Hematopoietic multipotent progenitor cell treated with erythropoietin and hydrocortisone succinate and interleukin-3 and kit ligand, for 4 days (in vitro differentiated cells): ENCODE measurements around the gene LDB3.

ENCODE experiments used
- DNase-seq: peaks from one replicate; pipeline ENCODE4 v3.0.0-alpha.2; 2015

Gene LDB3

DNA sequence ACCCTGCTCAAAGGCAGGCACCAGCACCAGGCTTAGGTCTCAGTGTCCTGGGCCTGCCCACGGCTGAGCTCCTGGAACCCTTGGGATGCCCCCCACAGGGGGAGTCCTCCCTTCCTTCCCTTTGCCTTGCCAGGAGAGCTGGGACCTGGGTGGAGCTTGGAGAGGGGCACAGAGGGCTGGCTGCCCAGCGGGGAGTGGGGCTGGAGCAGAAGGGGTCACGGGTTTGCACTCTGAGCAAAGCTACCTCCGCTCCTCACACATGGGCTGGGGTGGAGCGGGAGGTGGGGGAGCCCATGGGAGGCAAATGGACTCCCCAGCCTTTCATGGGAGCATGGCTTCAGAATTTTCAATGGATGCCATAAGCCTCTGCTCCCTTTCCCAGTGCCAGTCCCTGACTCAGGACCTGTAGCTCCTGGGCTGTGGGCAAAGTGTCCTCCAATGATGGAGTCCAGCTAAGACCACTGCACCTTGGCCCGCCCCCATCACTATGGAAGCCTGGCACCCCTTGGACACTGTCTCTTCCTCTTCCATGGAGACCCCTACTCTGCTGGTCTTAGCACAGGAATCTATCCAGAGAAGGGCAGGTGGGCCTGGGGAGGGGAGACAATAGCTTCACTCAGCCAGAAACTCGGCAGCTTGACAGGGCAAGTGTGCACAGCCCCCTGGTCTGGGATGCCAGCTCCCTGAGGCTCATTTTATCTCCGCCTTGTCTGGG, 39.9 kb downstream of the LDB3 start:
- DNase-seq: no peak

DNA sequence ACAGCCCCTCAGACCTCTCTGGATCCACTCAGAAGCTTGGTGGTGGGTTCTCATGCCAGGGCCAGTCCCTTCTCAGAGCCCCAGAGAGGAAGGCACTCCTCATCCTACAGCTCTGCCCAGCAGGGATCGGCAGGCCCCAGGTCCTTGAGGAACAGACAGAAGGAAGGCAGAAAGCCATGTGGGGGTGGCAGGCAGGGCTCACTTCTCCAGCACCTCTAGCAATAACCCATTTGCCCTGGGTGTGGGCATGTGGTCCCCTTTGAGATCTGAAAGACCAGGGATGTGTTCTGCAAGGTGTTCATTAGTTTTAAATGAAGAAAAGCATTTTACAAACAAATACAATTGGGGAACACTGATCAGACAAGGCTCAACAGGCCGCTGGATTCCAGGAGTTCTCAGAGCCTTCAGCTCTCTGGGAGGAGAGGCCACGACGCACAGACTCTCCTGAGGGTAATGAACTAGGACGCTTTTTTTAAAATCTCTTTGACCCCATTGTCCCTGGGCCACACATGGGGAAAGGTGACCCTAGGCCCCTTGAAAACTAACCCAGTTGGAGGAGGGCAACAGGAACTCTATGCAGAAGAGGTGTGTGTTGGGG, 40.6 kb downstream of the LDB3 start:
- DNase-seq: no peak

DNA sequence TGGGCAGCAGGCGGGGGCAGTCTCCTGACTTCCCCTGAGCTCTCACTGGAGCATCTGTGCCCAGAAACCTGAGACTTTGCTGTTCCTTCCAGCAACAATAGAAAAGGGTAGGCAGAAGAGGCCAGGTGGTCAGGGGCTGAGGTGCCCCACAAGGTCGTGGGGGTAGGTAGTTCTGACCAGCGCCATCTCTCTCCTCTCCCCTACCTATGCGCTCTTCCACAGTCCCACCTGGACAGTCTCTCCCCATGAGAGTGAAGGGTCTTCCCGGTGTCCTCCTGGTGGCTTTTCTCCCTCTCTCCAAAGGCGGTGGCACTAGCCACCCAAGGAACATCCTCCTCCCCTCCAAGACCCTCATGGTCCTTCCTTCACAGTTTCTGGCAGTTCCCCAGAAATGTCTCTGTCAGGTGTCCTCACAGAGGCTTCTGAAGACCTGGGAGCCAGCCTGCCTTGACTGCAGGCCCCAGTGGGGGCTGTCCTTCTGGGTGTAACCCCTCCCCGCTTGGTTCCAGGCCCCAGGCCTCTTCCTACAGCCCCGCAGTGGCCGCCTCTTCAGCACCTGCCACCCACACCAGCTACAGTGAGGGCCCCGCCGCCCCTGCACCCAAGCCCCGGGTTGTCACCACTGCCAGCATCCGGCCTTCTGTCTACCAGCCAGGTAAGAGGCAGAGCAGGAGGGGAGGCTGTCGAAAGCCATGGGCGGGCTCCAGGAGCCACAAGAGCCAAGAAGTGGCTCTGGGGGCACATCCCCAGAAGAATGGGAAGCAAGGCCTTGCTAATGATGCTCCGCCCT, 41.3 kb downstream of the LDB3 start:
- DNase-seq: no peak

GRCh38 chr10:86710987-86711512, 42.7 kb downstream of the LDB3 start:
- DNase-seq: peak; percentile 93

GRCh38 chr10:86711513-86712316, 43.4 kb downstream of the LDB3 start:
- peak; percentile 60 for DNase-seq

GRCh38 chr10:86712317-86712707, 44.0 kb downstream of the LDB3 start:
- peak; percentile 15 for DNase-seq

- DNase-seq: peak; percentile 21
These were observed 47.0 kb downstream of the LDB3 start for GRCh38 chr10:86715156-86715795.

DNA sequence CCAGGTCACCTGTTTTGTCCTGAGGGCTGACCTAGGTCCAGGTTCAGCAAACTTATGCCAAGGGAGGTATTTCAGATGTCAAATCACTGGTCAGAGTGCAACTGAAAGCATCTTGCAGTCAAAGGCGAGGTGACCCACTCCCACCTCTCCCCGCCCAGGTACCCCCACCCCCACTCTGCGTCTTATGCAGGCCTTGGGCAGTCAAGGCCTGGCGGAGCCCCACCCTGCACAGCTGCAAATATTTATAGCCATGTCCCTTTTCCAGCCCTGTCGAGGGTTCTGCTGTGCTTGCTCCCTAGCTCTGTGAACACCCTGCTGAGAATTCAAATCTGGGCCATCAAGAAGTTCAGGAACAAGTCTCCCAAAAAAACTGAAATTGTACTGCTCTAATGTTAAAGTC, 47.5 kb downstream of the LDB3 start:
- no peak for DNase-seq

DNA sequence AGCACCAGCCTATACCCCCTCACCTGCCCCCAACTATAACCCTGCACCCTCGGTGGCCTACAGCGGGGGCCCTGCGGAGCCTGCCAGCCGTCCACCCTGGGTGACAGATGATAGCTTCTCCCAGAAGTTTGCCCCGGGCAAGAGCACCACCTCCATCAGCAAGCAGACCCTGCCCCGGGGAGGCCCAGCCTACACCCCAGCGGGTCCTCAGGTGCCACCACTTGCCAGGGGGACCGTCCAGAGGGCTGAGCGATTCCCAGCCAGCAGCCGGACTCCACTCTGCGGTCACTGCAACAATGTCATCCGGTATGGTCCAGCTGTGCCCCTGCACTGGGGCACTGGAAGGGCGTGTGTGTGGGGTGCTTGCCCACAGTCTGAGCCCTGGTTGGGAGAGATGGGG, 48.2 kb downstream of the LDB3 start:
- no peak for DNase-seq

DNA sequence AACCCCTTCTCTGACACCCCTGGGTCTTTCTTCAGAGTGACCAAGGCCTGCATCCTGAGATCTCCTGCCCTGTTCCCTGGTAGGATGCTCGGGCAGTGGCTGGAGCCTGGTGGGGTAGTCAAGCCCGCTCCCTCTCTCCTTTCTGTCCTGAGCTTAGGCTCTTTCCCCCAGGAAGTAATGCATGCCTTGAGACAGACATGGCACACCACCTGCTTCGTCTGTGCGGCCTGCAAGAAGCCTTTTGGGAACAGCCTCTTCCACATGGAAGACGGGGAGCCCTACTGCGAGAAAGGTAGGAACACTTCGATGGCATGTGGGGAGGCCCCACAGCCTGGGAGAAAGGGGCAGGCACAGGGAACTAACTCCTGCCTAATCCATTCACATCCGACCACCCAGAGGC, 50.2 kb downstream of the LDB3 start:
- no peak for DNase-seq

DNA sequence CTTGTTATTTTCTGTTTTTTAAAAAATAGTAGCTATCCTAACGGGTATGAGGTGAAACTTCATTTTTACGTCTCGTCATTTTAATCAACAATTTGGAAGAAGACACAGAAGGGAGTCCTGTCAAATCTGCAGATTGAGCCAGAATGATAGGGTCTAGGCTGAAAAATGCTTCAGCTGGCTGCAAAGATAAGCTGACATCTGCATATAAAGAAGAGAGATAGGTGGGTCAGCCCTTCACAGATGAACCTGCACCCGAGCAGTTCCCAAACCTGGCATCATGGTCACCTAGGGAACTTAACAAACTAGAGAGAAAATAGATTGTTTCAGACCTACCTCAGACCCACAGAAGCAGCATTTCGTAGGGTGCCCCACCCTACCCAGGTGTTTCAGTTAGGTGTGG, 52.9 kb downstream of the LDB3 start:
- no peak for DNase-seq

DNA sequence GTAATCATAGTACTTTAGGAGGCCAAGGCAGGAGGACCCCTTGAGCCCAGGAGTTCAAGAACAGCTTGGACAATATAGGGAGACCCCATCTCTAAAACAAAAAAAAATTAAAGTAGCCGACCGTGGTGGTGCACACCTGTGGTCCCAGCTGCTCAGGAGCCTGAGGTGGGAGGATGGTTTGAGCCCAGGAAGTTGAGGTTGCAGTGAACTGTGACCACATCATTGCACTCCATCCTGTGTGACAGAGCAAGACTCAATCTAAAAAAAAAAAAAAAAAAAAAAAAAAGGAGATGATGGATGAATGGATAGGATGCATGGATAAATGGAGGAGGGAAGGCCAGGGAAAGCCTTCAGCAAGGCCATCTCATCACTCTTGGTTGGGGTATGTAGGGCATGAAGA, 54.7 kb downstream of the LDB3 start:
- no peak for DNase-seq

- no peak for DNase-seq
These were observed 56.1 kb downstream of the LDB3 start for GRCh38 chr10:86724445-86724844.

DNA sequence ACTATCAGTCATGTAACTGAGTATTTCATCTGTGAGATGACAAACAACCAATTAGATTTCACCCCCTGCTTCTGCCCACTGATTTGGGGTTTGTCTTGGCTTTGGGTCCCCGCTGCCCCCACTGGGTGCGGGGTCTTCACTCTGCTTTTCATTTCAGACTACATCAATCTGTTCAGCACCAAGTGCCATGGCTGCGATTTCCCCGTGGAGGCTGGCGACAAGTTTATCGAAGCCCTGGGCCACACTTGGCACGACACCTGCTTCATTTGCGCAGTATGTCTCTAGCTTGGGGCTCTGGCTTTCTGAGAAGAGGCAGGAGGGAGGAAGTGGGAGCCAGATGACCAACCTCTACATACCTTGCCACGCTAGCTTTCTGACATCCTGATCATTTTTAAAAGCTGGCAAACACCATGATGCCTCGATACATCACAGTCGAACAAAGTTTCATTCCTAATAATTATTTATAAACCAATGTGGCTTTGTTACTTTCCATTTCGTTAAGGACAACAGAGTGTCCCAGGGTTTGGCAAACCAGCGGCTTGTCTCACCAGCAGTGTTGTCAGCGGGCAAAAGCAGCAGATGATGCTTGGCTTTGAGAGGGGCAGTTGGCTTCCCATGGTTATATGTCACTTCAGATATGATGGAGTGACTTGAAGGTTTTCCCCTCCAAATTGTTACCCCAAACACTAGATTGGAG, 57.8 kb downstream of the LDB3 start:
- DNase-seq: no peak

- no peak for DNase-seq
These were observed 58.3 kb downstream of the LDB3 start for GRCh38 chr10:86726677-86726999.

DNA sequence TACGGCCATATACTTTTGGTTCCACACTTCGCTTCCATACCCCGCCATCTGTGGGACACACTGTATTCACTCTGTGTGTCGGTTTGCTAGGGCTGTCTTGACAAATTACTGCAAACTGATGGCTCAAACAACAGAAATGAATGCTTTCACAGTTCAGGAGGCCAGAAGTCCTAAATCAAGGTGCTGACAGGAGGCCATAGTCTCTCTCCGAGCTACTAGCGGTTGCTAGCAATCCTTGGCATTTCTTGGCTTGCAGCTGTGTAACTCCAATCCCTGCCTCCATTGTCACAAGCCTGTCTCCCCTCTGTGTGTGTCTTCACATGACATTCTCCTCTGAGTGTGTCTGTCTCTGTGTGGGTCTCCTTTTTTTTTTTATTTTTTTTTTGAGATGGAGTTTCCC, 59.2 kb downstream of the LDB3 start:
- no peak for DNase-seq

- DNase-seq: no peak
These were observed 59.7 kb downstream of the LDB3 start for GRCh38 chr10:86728056-86728455.

- DNase-seq: no peak
These were observed 61.4 kb downstream of the LDB3 start for GRCh38 chr10:86729677-86730076.

DNA sequence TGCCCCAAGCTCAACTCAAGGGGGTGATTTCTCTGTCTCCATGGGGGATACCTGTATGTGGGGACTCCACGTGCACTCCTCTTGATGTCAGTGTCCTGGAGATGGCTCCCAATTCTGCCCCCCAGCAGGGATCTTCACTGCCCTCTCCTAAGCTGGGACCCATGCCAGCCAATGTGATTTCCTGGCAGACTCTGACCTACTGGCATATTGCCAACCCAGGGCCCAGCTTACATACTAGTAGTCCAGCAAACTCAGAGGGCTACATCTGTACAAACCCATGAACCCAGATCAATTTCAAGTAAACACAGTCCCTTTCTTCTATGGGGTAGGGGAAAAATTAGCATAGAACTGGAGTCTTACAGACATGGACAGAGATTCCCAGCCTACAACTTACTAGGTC, 61.9 kb downstream of the LDB3 start:
- no peak for DNase-seq

DNA sequence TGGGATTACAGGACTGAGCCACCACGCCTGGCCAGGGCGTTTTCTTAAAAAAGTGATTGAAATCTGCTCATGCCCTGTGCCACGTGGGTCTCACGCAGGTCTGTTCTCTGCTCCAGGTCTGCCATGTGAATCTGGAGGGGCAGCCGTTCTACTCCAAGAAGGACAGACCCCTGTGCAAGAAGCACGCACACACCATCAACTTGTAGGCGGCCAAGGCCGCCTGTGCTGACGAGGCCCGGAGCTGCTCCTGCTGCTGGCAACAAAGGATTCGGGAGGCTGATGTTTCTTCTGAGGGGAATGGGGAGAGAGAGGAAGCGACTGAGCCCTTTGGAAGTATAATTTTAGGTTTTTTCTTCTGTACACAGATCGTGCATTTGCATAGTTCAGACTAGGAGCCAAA, 64.5 kb downstream of the LDB3 start:
- DNase-seq: no peak

DNA sequence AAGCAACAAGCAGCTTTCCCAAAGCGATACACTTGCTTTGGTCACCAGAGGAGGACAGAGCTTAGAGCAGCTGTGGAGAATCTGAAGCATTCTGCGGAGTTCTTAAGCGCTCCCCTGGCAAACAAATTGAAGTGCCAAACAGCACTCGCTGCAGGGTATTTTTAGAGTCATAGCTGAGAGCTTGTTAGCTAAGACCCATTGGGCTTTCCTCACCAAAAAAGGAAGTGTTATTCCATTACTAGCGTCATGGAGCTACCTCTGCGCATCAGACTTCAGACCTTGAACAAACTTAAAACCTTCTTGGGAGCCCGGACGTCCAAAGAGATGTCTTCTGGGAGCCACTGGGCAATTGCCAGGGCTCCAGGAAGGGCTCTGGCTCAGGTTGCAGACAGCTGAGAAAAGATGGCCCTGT, 65.0 kb downstream of the LDB3 start:
- no peak for DNase-seq
